K562 (cell line): ENCODE results near the gene NAP1L4. TPM values are rescaled to one million over a fixed set of nuclear protein-coding genes. Genes with fewer than 3 reads are reported as not detected.
A peak's percentile ranks its signal among the peaks of the same experiment; 100 is the strongest.

Experiments
- ADNP ChIP-seq: fragments of 200-800 bp; sonication (Bioruptor generic); IDR thresholded peaks from 2 replicates; pipeline ENCODE4 v1.6.1; 2016; ENCODE audit warnings: missing genetic modification characterization, missing compliant biosample characterization
- CGGBP1 ChIP-seq: fragments of 250-450 bp; sonication (Bioruptor Pico); IDR thresholded peaks from 2 replicates; pipeline ENCODE4 v1.9.0; 2021; ENCODE audit warnings: mild to moderate bottlenecking
- CHCHD3 ChIP-seq: fragments of 250-450 bp; sonication (Bioruptor Pico); IDR thresholded peaks from 2 replicates; pipeline ENCODE4 v2.1.2; 2022; ENCODE audit warnings: mild to moderate bottlenecking
- CSDE1 ChIP-seq, 2 experiments: fragments of 450-650 bp; IDR thresholded peaks; 2 replicates each; pipeline ENCODE4 v1.6.1; 2016; ENCODE audit warnings: mild to moderate bottlenecking in 1 of 2
- HDAC2 ChIP-seq: fragments of 450-650 bp; IDR thresholded peaks from 2 replicates; pipeline ENCODE4 v1.6.1; 2016; ENCODE audit warnings: mild to moderate bottlenecking
- HMGN3 ChIP-seq: IDR thresholded peaks from 2 replicates; pipeline ENCODE4 v1.6.1; 2011; ENCODE audit warnings: borderline replicate concordance, low read depth, mild to moderate bottlenecking, mixed read lengths, low read length; ENCODE audit not compliant: insufficient read length; ENCODE audit errors: extremely low read depth
- MXI1 ChIP-seq: IDR thresholded peaks from 2 replicates; pipeline ENCODE4 v1.6.1; 2011; ENCODE audit warnings: low read depth, mild to moderate bottlenecking, improper control_type of control experiment, low read length
- NR2C2 ChIP-seq, 2 experiments: fragments of 200-800 bp in 1 of 2; sonication (Bioruptor generic) in 1 of 2; sonication (generic) in 1 of 2; formaldehyde crosslinking in 1 of 2; IDR thresholded peaks; 2 replicates each; pipeline versions ENCODE4 v1.6.1 to v1.8.0; 2016 to 2022; ENCODE audit warnings: mild to moderate bottlenecking in 1 of 2, missing compliant biosample characterization in 1 of 2, missing genetic modification characterization in 1 of 2, missing genetic modification reagents in 1 of 2
- POLR3A ChIP-seq: IDR thresholded peaks from 2 replicates; pipeline ENCODE4 v1.6.1; 2011; ENCODE audit warnings: borderline replicate concordance, mild to moderate bottlenecking, moderate library complexity; ENCODE audit not compliant: insufficient read length, insufficient read depth; ENCODE audit errors: extremely low read depth
- POU5F1 ChIP-seq: fragments of 150-350 bp; IDR thresholded peaks from 2 replicates; pipeline ENCODE4 v1.6.1; 2014; ENCODE audit warnings: borderline replicate concordance, low read length, low read depth, mild to moderate bottlenecking; ENCODE audit not compliant: partially characterized antibody
- RFX1 ChIP-seq: fragments of 450-650 bp; IDR thresholded peaks from 2 replicates; pipeline ENCODE4 v1.6.1; 2016; ENCODE audit warnings: mild to moderate bottlenecking, moderate library complexity
- SIN3B ChIP-seq: fragments of 450-650 bp; IDR thresholded peaks from 2 replicates; pipeline ENCODE4 v1.6.1; 2017; ENCODE audit warnings: low read depth, mild to moderate bottlenecking, moderate library complexity
- TCF15 ChIP-seq: fragments of 250-450 bp; sonication (Bioruptor Pico); IDR thresholded peaks from 2 replicates; pipeline ENCODE4 v1.8.0; 2022; ENCODE audit warnings: moderate library complexity, mild to moderate bottlenecking, inconsistent platforms
- TGIF2 ChIP-seq: sonication (generic); formaldehyde crosslinking; IDR thresholded peaks from 2 replicates; pipeline ENCODE4 v1.8.1; 2022; ENCODE audit warnings: mild to moderate bottlenecking, missing genetic modification reagents, moderate library complexity
- ZBTB40 ChIP-seq, 2 experiments: fragments of 450-650 bp in 1 of 2; sonication (generic) in 1 of 2; formaldehyde crosslinking in 1 of 2; IDR thresholded peaks; 2 replicates each; pipeline versions ENCODE4 v1.7.1 to v1.9.0; 2016 to 2022; ENCODE audit warnings: inconsistent platforms in 1 of 2, mild to moderate bottlenecking in 1 of 2, missing genetic modification reagents in 1 of 2
- ZFPM2 ChIP-seq: fragments of 250-450 bp; sonication (Bioruptor Pico); IDR thresholded peaks from 2 replicates; pipeline ENCODE4 v1.5.1; 2022; ENCODE audit warnings: mild to moderate bottlenecking
- polyA plus RNA-seq, 8 experiments: library from polyadenylated mRNA; depleted of rRNA in 4 of 8; stranded (reverse) in 5 of 8; unstranded in 3 of 8; fragments of >200 nt; fragmentation: Nextera tagmentation in 2 of 8; fragmentation: Illumina TruSeq in 1 of 8; extraction: Ambion mirVana in 2 of 8; extraction: Trizol in 1 of 8; gene quantifications; 2 replicates each; pipeline versions ENCODE4 v1.2.1 to v1.2.3, GENCODE V29; 2011 to 2014; ENCODE audit warnings: inconsistent platforms in 1 of 8, missing spikeins in 1 of 8
- total RNA-seq, 7 experiments: library from RNA; depleted of rRNA in 6 of 7; stranded (reverse); fragments of >200 nt in 6 of 7; fragmentation: Illumina TruSeq in 2 of 7; extraction: Trizol in 2 of 7; gene quantifications; 2 replicates each; pipeline versions ENCODE4 v1.2.1 to v1.2.3, GENCODE V29; 2011 to 2021; ENCODE audit warnings: low replicate concordance in 1 of 7

NAP1L4 gene
- total and polyA plus RNA-seq, 9 of the 15 experiments (the other 6 are each of a cell fraction or from before 2014, with no cell fraction given): 34.1 to 237 (median 179) TPM

- TF ChIP-seq CGGBP1 (CRISPR knock-in tag): peak; percentile 63; the same call in 1 of the 2 replicates
- TF ChIP-seq CHCHD3 (CRISPR knock-in tag): no peak
- no peak for TF ChIP-seq ZFPM2 (CRISPR knock-in tag)
- 0 out of 2 replicates have a peak, but pooled peaks have one; percentile 20 for TF ChIP-seq NR2C2 (CRISPR knock-in tag; IDR thresholded peaks at IDR 0.05)
- TF ChIP-seq NR2C2 (tag; IDR thresholded peaks at IDR 0.05): peak; percentile 67; the same call in 1 of the 2 replicates
- peak; percentile 75 for TF ChIP-seq HMGN3
- no peak for TF ChIP-seq POLR3A
- 0 out of 2 replicates have a peak, but pooled peaks have one; percentile 36 for TF ChIP-seq TGIF2
- TF ChIP-seq TCF15 (CRISPR knock-in tag): no peak
- TF ChIP-seq SIN3B: peak; percentile 2; the same call in 1 of the 2 replicates
- TF ChIP-seq POU5F1: no peak
- peak; percentile 82 for TF ChIP-seq MXI1
- TF ChIP-seq ADNP (tag): no peak
- TF ChIP-seq ZBTB40 (IDR thresholded peaks at IDR 0.05): peak; percentile 38; the same call in 1 of the 2 replicates
- TF ChIP-seq ZBTB40 (CRISPR knock-in tag; IDR thresholded peaks at IDR 0.05): no peak
- peak; percentile 83; the same call in 1 of the 2 replicates for TF ChIP-seq HDAC2
- TF ChIP-seq RFX1: no peak
- TF ChIP-seq CSDE1 (IDR thresholded peaks at IDR 0.05): no peak; a peak in 1 of 4 replicates
Measured at GRCh38 chr11:2992234-2992996, at the start of gene NAP1L4 (continued).
